ENCODE measurements around the gene NTM.

DNA sequence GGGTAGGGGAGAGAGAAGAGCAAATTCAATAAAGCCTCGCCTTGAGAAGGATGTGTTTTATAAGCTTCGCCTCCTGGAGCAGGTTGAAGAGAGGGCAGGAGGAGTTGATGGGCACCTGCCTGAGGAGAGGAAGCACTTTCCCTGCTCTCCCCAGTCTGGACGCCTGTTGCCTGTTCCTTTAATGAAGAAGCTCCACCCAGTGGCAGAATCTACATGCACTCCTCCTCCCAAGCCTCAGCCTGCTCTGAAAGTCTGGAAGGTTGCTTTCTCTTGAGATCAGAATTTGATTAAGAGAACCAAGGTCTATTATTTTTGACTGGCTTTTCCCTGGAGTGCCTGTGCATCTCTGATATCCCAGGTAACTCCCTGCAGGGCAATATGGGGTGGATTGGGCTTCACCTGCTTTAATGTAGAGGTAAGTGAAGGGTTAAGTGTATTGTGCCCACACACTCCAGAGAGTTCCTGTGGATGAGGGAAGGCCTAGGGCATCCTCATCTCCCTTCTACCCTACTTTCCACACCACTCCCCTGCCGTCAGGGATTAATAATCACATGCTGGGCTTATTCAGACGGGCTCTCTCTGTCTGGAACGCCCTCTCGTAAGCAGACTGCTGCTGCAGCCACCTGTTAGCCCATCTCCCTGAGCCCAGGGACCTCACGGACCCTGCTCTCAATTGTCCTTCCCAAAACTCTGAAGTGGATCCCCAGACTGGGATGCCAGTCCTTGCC lies 22.3 kb downstream of the NTM start:
- TF ChIP-seq, protein P1, sequence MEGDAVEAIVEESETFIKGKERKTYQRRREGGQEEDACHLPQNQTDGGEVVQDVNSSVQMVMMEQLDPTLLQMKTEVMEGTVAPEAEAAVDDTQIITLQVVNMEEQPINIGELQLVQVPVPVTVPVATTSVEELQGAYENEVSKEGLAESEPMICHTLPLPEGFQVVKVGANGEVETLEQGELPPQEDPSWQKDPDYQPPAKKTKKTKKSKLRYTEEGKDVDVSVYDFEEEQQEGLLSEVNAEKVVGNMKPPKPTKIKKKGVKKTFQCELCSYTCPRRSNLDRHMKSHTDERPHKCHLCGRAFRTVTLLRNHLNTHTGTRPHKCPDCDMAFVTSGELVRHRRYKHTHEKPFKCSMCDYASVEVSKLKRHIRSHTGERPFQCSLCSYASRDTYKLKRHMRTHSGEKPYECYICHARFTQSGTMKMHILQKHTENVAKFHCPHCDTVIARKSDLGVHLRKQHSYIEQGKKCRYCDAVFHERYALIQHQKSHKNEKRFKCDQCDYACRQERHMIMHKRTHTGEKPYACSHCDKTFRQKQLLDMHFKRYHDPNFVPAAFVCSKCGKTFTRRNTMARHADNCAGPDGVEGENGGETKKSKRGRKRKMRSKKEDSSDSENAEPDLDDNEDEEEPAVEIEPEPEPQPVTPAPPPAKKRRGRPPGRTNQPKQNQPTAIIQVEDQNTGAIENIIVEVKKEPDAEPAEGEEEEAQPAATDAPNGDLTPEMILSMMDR (IDR thresholded peaks at IDR 0.05) = no peak
- no peak for TF ChIP-seq POLR2A (IDR thresholded peaks at IDR 0.05)
